Activated CD8-positive, alpha-beta memory T cell treated with anti-CD3 and anti-CD28 coated beads, Interleukin-2, amount 50 U/mL, for 1 hour (primary cell): ENCODE data around the gene AMBP.
"Not testable (repeated sequence)": the region's sequence is repeated elsewhere in the genome, so short reads cannot be mapped to it uniquely, and the experiment has no call there.

Experiments used
- DNase-seq: peaks from one replicate; pipeline ENCODE4 v3.0.0-alpha.2; 2020; ENCODE audit errors: extremely low read depth

The AMBP gene

DNA sequence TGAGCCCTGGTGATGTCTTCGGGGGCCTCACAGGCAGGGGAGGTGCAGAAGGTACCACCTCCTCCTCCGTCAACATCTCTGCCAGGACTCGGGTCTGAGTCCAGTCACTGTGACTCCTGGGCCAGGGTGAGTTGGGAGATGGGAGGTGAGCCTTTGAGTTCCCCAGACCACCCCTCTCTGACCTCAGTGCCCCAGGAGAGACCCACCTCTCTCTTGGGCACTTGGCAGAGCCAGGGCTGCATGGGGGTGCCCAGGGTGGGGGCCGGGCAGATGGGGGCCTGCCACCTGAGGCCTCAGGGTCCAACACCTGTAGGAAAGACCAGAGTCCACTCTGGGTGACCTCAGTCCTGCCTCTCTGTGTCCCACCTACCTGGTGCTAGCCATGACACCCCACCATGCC lies 14.2 kb upstream of the AMBP start:
- no peak for DNase-seq

GRCh38 chr9:114091711-114092110 lies 13.6 kb upstream of the AMBP start:
- no peak for DNase-seq

GRCh38 chr9:114090798-114091197 lies 12.7 kb upstream of the AMBP start:
- no peak for DNase-seq

DNA sequence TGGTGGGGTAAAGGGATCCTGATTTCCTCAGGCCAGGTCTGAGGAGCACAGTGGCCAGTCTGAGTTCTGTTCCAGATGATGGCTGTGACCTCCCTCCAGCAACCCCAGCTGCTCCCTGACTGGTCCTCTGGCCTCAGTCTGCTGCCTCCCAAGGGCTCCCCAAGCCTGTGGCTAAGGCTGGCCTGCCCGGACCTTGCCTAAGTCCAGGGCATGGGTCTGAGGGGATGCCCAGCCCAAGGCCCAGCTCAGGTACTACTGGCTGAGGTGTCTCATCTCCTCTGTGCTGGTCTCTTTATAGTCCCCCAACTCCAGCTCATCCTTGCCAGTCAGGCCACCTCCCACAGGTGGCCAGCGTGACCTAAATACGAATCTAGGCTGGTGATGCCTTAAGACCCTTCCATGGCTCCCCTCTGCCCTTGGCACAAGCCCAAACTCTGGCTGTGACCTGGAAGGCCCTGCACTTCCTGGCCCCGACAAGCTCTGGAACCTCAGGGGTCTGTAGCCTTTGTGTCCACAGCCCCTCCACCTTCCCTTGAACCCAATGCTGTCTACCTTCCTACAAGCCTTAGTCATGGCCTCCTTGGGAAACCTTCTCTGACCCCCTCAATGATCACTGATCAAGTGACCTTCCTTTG lies 11.2 kb upstream of the AMBP start:
- DNase-seq: no peak

DNA sequence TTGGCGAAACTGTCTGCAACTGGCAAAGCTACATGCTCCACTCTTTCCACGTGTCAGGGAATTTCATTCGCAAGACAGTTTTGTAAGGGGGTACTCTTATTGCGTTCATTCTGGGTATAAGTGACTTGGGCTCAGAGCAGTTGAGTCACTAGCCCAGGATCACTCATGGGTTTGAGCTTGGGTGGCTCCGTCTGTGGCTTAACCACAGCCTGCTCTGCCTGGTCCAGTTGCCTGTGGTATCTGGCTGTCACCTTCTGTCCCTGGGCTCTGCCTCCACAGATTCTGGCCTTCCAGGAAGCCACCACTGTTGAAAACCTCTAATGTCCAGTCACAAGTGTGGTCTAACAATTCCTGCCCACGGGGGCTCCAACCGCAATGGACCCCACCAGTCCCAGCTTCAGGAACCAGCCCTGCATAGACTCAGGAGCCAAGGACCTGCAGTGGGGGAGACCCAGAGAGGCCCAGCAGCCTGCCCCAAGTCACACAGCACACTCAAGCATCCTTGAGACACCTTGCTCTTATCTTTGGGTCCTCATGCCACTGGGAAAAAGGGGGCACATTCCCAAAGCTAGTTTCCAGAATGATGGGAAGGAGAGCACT lies 10.6 kb upstream of the AMBP start:
- DNase-seq: no peak

- DNase-seq: no peak
These were observed 9.6 kb upstream of the AMBP start for GRCh38 chr9:114087721-114088120.

DNA sequence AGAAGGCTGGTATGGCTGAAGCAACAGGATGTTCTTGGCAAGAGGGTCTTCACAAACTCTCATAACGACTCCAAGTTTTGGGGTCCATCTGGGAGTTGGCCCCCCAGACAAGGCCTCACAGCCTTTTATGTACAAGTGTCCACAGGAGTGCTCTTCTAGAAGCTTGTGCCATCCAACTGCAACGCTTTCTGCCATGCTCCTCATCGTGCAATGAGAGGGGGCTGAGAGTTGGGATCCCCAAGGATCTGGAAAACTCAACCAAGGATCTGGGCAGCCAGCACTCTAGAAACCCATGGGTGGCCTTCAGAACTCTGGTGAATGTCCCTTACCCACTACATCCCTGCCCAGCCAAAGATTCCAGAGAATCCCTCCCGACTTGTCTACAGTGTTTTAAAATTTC lies 8.5 kb upstream of the AMBP start:
- no peak for DNase-seq

GRCh38 chr9:114086009-114086408 lies 7.9 kb upstream of the AMBP start:
- no peak for DNase-seq

DNA sequence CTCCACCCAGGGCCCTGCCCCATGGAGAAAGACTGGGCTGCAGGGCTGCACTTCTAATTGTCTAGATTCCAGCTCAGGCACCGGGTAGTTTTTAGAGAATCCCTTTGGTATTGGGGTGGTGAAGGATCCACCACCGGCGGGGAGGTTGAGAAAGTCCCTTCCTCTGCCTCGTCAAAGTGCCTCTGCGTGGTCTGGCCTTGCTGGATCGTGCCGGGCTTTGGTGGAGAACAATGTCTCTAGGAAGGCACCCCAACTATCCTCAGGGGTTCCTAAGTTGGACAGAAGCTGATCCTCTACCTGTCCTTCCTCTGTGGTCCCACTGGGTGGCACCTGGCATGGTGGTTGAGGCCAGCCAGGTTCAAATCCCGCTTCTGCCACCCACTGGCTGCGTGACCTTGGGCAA lies 7.3 kb upstream of the AMBP start:
- no peak for DNase-seq

DNA sequence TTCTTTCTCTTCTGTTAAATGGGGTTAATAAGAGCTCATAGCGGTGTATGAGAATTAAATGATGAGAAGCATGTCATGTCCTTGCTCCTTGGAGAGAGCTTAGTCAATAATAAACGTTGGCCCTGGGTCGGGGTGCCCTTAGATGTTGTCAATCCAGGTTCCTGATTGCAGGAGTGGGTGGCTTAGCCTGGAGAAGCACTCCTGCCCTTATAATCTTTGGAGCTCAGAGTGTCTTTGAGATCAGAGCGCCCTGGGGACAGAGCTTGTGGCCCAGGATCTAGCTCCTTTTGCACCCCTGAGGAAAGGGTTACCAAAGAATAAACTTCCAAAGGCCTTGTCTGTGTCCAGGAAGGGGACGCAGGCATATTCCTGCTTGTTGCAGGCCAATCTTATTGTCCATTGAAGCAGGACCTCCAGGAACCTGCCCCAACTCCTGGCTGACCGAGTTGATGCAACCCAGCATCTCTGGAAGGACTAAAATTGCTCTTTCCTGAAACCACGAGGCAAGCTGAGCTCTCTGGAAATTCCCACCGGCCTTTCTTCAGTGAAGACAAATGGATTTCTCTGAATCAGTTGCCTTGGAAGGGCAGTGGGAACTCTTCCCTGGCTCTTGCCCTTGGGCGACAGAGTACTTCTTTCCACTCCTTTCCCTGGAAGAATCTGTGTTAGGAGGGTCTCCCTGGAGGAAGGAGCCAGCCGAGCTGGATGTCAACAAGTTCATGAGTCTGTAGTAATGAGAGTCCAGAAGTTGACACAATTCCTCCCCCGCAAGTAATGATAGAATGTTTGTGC lies 6.4 kb upstream of the AMBP start:
- DNase-seq: no peak

DNA sequence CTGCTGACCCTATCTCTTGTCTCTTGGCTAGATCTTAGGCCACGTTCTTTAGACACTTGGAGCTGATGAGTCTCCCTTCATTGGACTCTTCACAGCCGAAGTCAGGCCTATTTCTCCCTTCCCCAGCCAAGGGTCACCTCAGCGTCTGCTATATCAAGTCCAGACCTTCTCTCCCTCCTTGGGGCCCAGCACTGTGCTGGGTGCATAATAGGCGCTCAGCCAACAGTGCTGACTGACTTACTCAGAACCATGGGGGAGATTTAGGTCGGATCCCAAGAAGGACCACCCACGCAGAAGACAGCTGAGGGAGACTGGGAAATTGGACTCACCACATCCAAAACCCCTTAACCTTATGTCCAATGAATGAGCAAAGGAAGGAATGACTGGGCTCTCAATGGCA lies 5.6 kb upstream of the AMBP start:
- no peak for DNase-seq

- not testable (repeated sequence) for DNase-seq
These were observed 4.8 kb upstream of the AMBP start for GRCh38 chr9:114082763-114083412.

DNA sequence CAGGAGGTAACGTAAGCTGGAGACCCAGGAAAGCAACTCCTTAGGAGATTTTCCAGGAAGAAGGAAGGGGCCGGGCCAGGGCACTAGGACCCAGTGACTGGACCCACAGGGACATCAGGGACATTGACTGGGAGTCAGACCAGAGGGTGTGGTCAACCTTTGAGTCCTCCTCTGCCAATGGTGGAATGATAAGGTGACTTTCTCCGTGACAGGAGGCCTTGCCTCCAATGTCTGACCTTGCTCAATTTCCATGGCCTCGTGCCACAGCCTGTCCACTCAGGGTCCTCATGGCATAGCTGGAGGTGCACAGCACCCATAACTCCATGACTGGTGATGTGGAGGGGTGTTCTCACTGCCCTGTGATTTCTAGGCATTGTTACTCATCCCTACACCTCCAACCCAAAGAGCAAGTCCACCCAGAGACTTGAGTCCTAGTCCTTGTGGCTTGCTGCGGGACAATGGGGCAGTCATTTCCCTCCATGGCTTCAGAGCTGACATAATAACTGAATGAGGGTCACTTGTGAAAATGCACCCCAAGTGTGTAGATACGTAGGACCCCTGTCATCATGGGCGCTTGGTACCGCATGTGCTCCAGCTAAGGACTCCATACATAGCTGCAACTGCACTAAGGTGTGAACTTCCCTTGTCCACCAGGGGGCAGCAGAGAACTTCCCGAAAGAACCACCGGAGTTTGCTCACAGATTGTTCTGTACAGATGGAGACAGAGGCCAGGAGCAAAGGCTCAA lies 4.1 kb upstream of the AMBP start:
- peak; percentile 54 for DNase-seq

- DNase-seq: no peak
These were observed 3.4 kb upstream of the AMBP start for GRCh38 chr9:114081441-114082016.

GRCh38 chr9:114080773-114081440 lies 2.8 kb upstream of the AMBP start:
- DNase-seq: no peak

GRCh38 chr9:114080195-114080772 lies 2.2 kb upstream of the AMBP start:
- DNase-seq: no peak

- no peak for DNase-seq
These were observed 669 bp upstream of the AMBP start for GRCh38 chr9:114078781-114079156.

- DNase-seq: no peak
These were observed 800 bp downstream of the AMBP start for GRCh38 chr9:114077162-114077837.

GRCh38 chr9:114076237-114077161 lies 1.6 kb downstream of the AMBP start:
- DNase-seq: no peak
